GM12891 (cell line): ENCODE data around the gene DAAM1.

Source experiments
- PAX5 ChIP-seq: IDR thresholded peaks from 2 replicates; pipeline ENCODE4 v1.6.1; 2011; ENCODE audit warnings: low read length, moderate library complexity, mild to moderate bottlenecking; ENCODE audit not compliant: insufficient read depth, severe bottlenecking
- SPI1 ChIP-seq: IDR thresholded peaks from 2 replicates; pipeline ENCODE4 v1.6.1; 2011; ENCODE audit warnings: low read depth, low read length, control low read depth
- TAF1 ChIP-seq: IDR thresholded peaks from 2 replicates; pipeline ENCODE4 v1.6.1; 2011; ENCODE audit warnings: low read depth, low read length, control low read depth

DNA sequence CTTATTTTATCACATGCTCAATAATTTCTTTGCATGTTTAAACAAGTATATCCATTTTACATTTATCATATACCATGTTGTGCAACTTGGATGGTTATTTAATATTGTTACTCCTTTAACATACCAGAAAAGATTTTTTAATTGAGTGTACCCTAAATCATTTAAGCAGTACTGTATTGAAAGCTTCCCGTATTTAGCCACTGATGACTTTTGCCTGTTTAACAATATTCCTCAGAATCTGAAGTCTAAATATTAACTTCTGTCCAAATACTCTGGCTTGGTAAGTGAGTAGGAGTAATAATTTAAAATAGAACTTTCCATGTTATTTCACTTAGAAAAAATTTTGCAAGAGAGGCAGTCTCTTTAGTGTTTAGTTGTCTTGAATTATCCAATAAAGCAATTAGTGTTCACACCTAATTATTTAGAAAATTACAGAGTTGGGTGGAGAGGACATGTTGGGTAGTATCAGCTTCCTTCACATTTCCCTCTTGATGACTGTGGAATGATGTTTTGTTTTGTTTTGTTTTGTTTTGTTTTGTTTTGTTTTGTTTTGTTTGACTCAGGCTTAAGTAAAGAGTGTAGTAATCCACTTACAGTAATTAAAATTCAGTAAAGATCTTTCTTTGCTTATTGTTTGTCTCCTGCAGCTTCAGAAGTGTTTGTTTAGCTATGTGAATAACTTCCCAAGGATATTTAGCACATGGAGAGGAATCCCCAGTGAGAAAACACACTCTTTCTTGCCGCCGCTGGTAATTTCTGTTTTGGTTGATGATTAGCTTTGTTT is 59.5 kb downstream of the DAAM1 start:
- TF ChIP-seq TAF1 (no peak), SPI1 (no peak), PAX5 (no peak)
